ENCODE data around the gene FREM1. TPM values are rescaled to one million over a fixed set of nuclear protein-coding genes. Genes with fewer than 3 reads are reported as not detected.

The FREM1 gene
- total and polyA plus RNA-seq, 10 of the 15 experiments (the other 5 are each of a cell fraction or from before 2014, with no cell fraction given): 0.01 to 0.16 (median 0.08) TPM; not detected in 7

DNA sequence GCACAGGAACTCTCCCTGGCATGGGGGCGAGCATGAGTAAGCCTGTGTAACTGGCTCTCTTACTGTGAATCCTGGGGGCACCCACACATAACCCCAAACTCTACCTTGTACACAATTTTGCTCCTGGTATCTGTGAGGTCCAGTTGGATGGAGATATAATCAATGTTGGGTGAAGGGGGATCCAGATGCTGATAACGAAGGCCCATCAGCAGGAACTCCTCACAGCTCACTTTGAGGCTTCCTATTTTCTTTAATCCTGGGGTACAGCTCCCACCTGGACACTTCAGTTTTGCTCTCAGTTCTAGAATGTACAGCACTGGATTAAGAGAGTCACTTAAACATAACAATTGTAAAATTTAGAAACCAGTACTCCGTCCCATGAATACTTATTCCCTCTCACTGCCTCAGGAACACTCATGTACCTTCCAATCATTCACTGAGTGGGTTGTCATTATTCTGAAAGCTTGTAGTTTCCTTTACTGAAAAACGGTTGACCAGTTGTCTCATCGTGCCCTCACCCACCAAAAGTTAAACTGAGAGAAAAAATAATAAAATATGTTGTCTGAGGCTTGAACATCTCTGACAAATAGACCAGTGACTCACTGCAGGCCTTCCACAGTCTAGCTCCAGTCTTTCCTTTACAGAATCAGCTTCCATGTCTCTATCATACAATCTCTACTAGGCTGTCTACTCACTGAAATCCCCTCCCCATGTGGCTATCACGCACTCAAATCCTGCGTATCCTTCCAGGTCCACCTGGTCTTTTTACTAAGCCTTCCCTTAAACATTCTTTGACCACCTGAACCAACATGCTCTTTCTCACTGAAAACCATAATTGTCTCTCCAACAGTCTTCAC, 52.6 kb downstream of the FREM1 start:
- Histone ChIP-seq H3K27me3 (replicated peaks in 1 of 2; ENCODE audit: control insufficient read depth in 2 of 2, insufficient read depth in 2 of 2, low read length in 1 of 2) (no peaks in the 10 kb centered on the region), H4K20me1 (ENCODE audit: control insufficient read depth, insufficient read depth) (no peaks in the 10 kb centered on the region), H3K4me3 (no peak overlapping the region), H3K4me1 (ENCODE audit: control insufficient read depth, insufficient read depth, low read length) (no peaks in the 10 kb centered on the region), H3K36me3 (ENCODE audit: control insufficient read depth in 2 of 2, insufficient read depth in 2 of 2, low read length in 1 of 2) (no peaks in the 10 kb centered on the region), H2AFZ (ENCODE audit: control insufficient read depth, low read depth, low read length) (no peak overlapping the region), H3K4me2 (ENCODE audit: control insufficient read depth, insufficient read depth) (no peak overlapping the region), H3K9me3 (replicated peaks; ENCODE audit: control insufficient read depth, insufficient read depth, low read length) (no peaks in the 10 kb centered on the region), H3K27ac (ENCODE audit: control insufficient read depth, insufficient read depth) (no peak overlapping the region), H3K9ac (ENCODE audit: control insufficient read depth, insufficient read depth, low read length) (no peak overlapping the region), H3K79me2 (ENCODE audit: control insufficient read depth, insufficient read depth, low read length) (no peaks in the 10 kb centered on the region)
- TF ChIP-seq LARP7 (IDR thresholded peaks at IDR 0.05) (no peak), MYB (IDR thresholded peaks at IDR 0.05; ENCODE audit: borderline replicate concordance, low read depth, low read length) (no peak), RELA (IDR thresholded peaks at IDR 0.05; ENCODE audit: borderline replicate concordance, partially characterized antibody) (no peak)
- TF ChIP-seq, protein P1, sequence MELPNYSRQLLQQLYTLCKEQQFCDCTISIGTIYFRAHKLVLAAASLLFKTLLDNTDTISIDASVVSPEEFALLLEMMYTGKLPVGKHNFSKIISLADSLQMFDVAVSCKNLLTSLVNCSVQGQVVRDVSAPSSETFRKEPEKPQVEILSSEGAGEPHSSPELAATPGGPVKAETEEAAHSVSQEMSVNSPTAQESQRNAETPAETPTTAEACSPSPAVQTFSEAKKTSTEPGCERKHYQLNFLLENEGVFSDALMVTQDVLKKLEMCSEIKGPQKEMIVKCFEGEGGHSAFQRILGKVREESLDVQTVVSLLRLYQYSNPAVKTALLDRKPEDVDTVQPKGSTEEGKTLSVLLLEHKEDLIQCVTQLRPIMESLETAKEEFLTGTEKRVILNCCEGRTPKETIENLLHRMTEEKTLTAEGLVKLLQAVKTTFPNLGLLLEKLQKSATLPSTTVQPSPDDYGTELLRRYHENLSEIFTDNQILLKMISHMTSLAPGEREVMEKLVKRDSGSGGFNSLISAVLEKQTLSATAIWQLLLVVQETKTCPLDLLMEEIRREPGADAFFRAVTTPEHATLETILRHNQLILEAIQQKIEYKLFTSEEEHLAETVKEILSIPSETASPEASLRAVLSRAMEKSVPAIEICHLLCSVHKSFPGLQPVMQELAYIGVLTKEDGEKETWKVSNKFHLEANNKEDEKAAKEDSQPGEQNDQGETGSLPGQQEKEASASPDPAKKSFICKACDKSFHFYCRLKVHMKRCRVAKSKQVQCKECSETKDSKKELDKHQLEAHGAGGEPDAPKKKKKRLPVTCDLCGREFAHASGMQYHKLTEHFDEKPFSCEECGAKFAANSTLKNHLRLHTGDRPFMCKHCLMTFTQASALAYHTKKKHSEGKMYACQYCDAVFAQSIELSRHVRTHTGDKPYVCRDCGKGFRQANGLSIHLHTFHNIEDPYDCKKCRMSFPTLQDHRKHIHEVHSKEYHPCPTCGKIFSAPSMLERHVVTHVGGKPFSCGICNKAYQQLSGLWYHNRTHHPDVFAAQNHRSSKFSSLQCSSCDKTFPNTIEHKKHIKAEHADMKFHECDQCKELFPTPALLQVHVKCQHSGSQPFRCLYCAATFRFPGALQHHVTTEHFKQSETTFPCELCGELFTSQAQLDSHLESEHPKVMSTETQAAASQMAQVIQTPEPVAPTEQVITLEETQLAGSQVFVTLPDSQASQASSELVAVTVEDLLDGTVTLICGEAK (IDR thresholded peaks at IDR 0.05; ENCODE audit: borderline replicate concordance): no peak
- TF ChIP-seq, protein P2, sequence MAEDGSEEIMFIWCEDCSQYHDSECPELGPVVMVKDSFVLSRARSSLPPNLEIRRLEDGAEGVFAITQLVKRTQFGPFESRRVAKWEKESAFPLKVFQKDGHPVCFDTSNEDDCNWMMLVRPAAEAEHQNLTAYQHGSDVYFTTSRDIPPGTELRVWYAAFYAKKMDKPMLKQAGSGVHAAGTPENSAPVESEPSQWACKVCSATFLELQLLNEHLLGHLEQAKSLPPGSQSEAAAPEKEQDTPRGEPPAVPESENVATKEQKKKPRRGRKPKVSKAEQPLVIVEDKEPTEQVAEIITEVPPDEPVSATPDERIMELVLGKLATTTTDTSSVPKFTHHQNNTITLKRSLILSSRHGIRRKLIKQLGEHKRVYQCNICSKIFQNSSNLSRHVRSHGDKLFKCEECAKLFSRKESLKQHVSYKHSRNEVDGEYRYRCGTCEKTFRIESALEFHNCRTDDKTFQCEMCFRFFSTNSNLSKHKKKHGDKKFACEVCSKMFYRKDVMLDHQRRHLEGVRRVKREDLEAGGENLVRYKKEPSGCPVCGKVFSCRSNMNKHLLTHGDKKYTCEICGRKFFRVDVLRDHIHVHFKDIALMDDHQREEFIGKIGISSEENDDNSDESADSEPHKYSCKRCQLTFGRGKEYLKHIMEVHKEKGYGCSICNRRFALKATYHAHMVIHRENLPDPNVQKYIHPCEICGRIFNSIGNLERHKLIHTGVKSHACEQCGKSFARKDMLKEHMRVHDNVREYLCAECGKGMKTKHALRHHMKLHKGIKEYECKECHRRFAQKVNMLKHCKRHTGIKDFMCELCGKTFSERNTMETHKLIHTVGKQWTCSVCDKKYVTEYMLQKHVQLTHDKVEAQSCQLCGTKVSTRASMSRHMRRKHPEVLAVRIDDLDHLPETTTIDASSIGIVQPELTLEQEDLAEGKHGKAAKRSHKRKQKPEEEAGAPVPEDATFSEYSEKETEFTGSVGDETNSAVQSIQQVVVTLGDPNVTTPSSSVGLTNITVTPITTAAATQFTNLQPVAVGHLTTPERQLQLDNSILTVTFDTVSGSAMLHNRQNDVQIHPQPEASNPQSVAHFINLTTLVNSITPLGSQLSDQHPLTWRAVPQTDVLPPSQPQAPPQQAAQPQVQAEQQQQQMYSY (CRISPR knock-in tag; IDR thresholded peaks at IDR 0.05): no peak
- TF ChIP-seq, protein P3, sequence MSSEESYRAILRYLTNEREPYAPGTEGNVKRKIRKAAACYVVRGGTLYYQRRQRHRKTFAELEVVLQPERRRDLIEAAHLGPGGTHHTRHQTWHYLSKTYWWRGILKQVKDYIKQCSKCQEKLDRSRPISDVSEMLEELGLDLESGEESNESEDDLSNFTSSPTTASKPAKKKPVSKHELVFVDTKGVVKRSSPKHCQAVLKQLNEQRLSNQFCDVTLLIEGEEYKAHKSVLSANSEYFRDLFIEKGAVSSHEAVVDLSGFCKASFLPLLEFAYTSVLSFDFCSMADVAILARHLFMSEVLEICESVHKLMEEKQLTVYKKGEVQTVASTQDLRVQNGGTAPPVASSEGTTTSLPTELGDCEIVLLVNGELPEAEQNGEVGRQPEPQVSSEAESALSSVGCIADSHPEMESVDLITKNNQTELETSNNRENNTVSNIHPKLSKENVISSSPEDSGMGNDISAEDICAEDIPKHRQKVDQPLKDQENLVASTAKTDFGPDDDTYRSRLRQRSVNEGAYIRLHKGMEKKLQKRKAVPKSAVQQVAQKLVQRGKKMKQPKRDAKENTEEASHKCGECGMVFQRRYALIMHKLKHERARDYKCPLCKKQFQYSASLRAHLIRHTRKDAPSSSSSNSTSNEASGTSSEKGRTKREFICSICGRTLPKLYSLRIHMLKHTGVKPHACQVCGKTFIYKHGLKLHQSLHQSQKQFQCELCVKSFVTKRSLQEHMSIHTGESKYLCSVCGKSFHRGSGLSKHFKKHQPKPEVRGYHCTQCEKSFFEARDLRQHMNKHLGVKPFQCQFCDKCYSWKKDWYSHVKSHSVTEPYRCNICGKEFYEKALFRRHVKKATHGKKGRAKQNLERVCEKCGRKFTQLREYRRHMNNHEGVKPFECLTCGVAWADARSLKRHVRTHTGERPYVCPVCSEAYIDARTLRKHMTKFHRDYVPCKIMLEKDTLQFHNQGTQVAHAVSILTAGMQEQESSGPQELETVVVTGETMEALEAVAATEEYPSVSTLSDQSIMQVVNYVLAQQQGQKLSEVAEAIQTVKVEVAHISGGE (CRISPR knock-in tag; IDR thresholded peaks at IDR 0.05): no peak
- no peak for FAIRE-seq
- WGBS (ENCODE audit: insufficient coverage, insufficient replicate concordance, low lambda C conversion rate, missing lambda C conversion rate): 18% methylated on average over 7 of the region's 7 CpGs
- POLR2A ChIA-PET: no interaction called here
- in situ Hi-C loops (cut with MboI): no loop called here
- CTCF ChIA-PET: no interaction called here
- SMC1A ChIA-PET (ENCODE audit: uncharacterized antibody, unreplicated experiment): interaction anchor here (0.6 kb wide), 1 partner anchor 693 kb away, joined by 3 read pairs; no protein-coding TSS in a partner anchor
- ATAC-seq: no peak
- BruUV-seq (replicated peaks): no TSS peak
- RAD21 ChIA-PET (ENCODE audit: unreplicated experiment): no interaction called here
- intact Hi-C loops (cut with micrococcal nuclease; ENCODE audit: unreplicated experiment): no loop called here
- no peak for DNase-seq (ENCODE audit: low read depth, low spot score)
